NCI-H2107 treated with DMSO at 0.1 percent for 48 hours (cell line): ENCODE results near the gene SH3D19.
"Not testable (repeated sequence)": the region's sequence is repeated elsewhere in the genome, so short reads cannot be mapped to it uniquely, and the experiment has no call there.

Source experiments
- DNase-seq: peaks from one replicate; lab custom pipeline; 2025; ENCODE audit not compliant: unreplicated experiment; lab: John Stamatoyannopoulos, UW

SH3D19 gene

DNA sequence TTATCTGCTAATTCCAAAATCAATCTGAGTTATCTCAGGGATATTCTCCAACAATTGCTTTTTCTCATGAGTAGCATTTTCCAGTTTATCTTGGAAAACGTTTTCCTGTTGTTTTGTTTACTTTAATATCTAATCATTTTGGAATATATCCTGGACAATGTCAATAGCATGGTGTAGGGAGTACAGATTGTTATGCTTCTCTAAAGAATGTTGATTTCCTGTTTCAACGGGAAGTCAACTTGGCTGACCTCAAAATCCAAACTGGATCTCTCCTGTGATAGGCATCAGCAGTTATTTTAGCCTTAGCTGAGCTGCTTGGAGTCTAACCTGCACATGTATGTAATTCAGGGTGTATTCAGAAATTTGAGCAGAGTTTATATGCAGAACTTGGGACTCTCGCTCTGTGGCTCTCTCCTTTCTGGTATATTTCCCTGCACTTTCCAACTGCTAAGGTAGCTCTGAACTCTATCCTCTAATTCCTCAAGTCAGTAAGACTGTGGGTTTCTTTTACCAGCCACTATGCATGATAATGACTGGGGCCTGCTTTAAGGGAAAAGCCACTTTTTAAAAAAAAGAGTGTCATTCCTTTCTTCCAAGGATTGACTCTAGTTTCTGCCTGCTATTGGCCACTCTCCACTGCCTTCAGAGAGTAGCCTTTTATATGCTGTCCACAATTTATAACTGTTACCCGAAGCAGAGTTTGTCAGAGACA is 40.7 kb downstream of the SH3D19 start:
- no peak for DNase-seq

DNA sequence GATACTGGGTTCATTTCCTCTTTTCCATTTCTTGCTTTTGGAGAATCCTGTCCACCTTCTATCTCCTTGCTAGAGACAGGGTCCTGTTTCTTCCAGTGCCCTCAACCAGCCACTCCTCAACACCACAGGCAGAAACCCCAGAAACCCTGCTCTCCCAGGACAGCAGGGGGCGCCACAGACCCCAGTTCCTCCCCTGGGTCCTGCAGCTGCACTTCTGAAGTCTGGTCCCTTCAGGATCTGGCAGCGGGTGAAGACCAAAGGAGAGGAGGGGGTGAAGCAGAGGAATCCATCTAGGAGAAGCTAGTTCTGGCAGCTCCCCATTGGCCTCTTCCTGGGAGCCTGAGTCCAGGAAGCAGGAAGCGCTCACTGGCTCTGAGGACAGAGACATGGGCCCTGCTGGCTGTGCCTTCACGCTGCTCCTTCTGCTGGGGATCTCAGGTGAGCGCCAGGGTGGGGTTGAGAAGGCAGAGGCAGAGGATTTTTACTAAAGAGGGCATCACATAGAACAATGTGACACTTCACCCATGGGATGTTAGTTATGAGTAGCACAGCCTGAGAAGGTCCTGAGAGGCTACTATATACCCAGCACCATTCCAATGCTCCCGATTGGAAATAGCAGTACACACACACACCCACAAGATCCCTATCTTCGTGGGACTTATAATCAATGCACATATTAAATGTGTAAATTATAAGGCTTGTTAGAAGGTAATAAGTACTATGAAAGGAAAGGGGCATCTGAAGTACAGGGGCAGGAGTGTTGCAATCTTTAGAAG is 48.4 kb downstream of the SH3D19 start, which contains the start of gene PRSS48:
PRSS48 (plus strand) TSS at position 375 of the 776 bp plus-strand sequence; CDS start at position 387, 12 bp downstream.
- no peak for DNase-seq

DNA sequence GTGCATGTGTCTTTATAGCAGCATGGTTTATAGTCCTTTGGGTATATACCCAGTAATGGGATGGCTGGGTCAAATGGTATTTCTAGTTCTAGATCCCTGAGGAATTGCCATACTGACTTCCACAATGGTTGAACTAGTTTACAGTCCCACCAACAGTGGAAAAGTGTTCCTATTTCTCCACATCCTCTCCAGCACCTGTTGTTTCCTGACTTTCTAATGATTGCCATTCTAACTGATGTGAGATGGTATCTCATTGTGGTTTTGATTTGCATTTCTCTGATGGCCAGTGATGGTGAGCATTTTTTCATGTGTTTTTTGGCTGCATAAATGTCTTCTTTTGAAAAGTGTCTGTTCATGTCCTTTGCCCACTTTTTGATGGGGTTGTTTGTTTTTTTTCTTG is 56.5 kb downstream of the SH3D19 start:
- not testable (repeated sequence) for DNase-seq

GRCh38 chr4:151267822-151268535 is 57.4 kb downstream of the SH3D19 start:
- no peak for DNase-seq

GRCh38 chr4:151267104-151267503 is 58.3 kb downstream of the SH3D19 start:
- no peak for DNase-seq

- DNase-seq = no peak
Measured at GRCh38 chr4:151266497-151266896, 58.9 kb downstream of the SH3D19 start.

DNA sequence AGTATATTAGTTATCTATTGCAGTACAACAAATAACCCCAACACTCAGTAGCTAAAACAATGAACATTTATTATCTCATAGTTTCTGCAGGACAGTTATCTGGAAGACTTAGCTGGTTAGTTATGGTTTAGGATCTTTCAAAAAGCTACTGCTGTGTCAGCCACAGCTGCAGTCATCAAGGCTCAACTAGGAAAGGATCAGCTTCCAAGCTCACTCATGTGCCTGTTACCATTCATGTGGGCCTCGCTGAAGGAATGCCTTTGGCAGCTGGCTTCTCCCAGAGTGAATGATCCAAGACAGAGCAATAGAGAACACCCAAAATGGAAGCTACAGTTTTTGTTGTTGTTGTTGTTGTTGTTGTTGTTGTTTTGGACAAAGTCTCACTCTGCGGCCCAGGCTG is 62.0 kb downstream of the SH3D19 start:
- no peak for DNase-seq

DNA sequence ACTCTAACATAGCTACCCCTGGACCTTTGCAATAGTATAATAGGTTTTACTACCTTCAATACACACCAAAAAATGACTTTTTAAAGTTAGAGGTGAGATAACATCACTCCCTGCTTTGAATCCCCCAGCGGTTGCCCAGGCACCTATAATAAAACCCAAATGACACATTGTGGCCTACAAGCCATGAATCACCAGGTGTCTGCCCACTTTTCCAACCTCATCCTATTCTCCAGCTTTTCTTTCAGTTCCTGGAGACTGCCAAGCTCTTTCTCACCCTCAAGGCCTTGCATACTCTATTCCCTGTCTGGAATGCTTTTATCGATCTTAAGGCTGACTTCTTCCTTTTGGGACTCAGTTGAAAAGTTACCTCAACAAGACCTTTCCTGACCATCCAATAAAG is 64.9 kb downstream of the SH3D19 start:
- no peak for DNase-seq

GRCh38 chr4:151259752-151260151 is 65.7 kb downstream of the SH3D19 start:
- DNase-seq = no peak

GRCh38 chr4:151257704-151258103 is 67.7 kb downstream of the SH3D19 start:
- DNase-seq = no peak

GRCh38 chr4:151256134-151256533 is 69.3 kb downstream of the SH3D19 start:
- DNase-seq = no peak

- not testable (repeated sequence) for DNase-seq
Measured at GRCh38 chr4:151255680-151256079, 69.7 kb downstream of the SH3D19 start.

- not testable (repeated sequence) for DNase-seq
Measured at GRCh38 chr4:151255226-151255625, 70.2 kb downstream of the SH3D19 start.

DNA sequence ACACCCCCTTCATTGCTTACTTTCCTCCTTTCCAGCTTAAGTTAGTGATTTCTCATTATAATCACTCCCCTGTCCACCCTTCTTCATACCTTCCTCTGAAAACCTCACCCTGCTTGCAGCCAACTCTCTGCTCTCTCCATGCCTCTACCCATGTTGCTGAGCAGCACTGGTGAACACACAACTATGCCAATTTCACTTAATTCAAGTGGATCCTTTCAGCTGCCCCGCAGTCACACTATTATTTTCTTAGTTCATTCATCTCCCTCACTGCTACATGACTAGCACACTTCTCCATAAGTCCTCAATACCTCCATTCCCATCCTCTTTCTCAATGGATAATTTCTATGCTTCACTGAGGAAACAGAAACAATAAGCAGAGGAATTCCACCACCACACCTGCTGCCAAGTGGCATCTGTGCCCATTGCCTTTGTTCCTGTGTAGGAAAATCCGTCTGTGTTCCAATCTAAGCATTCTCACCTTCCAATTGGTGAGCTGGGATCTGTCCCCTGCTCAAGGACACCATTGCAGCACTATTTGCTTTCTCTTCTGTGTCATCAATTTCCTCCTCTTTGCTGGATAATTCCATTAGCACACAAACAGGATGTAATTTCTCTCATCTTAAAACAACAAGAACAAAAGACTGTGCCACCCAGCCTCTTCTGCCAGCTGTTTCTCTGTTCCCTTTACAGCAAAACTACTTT is 73.7 kb downstream of the SH3D19 start:
- no peak for DNase-seq

DNA sequence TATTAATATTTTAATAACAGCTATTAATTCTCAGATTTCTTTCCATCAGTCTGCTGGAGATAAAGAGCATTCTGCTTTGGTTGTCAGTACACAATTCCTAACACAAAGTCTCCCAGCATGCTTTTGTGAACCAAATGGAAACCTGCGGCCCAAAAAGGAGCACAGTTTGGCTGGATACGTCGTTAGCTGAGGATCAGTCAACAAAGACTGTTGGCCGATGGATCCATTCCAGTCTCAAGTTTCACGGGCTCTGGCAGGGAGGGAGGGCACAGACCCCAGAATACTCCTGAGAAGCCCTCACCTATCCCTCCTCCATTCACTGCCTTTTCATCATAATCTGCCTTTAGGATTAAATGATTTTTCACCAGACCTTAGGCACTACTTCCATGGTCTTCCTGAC is 74.7 kb downstream of the SH3D19 start:
- no peak for DNase-seq

- DNase-seq = no peak
Measured at GRCh38 chr4:151248519-151248918, 76.9 kb downstream of the SH3D19 start.

DNA sequence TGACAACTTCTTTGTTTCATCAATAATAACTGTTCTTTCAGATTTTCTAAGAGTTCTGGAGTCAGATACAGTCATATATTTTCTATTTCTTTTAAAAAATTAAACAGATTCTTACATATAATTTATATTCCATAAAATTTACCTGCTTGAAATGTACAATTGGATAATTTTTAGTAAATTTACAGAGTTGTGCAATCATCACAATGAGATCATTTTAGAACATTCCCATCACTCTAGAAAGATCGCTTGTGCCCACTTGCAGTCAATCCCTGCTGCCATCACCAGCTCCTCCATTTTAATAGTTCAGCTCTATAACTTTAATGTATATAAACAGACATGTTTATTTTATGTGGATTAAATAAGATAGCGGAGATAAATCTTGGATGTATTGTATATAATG is 78.0 kb downstream of the SH3D19 start:
- DNase-seq = no peak

DNA sequence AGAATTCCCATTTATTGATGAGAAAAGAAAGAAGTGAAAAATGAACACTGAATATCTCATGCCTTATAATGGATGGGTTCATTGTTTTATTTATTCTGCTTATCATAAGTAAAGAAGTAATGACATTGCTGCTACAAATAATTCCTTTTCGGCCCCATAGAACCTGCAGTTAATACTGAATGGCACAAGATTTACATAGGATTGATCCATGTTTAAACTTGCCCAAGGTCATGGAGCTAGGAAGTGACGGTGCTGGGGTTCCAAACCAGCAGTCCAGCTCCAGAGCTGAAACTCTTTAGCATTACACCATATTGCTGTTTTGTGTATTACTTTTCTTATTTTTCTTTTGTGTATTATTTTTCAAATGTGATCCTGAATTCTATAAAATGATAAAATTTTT is 78.7 kb downstream of the SH3D19 start:
- DNase-seq = no peak

DNA sequence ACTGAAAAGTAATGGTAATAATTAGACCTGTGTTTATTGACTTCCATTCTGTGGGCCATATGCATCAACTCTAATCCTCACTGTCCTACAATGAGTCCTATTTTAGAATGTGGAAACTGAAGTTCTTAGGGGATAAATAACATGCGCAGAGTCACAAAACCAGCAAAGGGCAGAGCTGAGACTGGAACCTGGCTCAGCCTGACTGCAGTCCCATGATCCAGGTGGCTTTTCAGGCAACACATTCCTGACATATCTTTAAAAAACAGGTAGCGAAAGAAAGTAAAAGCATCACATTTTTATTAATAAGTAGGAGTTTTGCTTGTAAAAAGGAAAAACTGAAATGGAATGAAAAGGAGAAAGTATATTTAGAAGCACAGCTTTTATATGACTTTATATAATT is 83.1 kb downstream of the SH3D19 start:
- DNase-seq = no peak

- no peak for DNase-seq
Measured at GRCh38 chr4:151239608-151240007, 85.8 kb downstream of the SH3D19 start.

GRCh38 chr4:151238477-151238876 is 86.9 kb downstream of the SH3D19 start:
- no peak for DNase-seq
